ENCODE data around the gene RBMS2.
"Not testable (repeated sequence)": the region's sequence is repeated elsewhere in the genome, so short reads cannot be mapped to it uniquely, and the experiment has no call there.

The RBMS2 gene

DNA sequence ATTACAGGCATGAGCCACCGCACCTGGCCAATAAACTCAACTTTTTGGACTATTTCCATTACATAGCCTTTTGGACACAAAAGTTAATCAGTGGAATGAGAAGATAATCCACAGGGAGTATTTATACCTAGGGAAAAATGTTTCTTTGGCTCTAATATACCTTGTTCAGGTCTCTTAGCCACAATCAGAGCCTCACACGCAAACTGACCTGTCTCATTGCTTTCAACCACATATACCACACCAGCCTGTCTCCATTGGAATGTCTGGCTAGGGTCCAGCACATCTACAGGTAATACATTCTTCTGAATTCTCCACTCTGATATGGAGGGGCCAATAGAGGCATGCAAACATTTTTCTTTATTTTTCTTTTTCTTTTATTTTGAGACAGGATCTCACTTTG is 3.8 kb upstream of the RBMS2 start:
- peak; percentile 87 for DNase-seq (ENCODE audit: low spot score)

DNA sequence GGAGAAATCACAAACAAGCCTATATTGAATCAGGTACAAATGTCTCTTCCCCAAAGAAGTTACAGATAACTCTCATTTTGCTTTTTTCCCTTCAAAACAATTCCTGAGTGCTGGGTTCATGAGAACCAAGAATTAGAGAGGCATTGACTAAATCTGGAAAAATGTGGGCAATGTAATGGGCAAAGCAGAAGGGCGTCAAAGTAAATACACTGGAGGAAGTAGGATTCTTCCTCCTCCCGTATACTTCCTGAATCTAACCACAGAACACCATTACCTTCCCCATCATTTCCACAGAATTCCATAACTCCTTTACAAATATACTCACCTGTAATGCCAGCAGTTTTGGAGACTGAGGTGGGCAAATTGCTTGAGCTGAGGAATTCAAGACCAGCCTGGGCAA is 3.0 kb upstream of the RBMS2 start:
- peak; percentile 90 for DNase-seq (ENCODE audit: low spot score)

DNA sequence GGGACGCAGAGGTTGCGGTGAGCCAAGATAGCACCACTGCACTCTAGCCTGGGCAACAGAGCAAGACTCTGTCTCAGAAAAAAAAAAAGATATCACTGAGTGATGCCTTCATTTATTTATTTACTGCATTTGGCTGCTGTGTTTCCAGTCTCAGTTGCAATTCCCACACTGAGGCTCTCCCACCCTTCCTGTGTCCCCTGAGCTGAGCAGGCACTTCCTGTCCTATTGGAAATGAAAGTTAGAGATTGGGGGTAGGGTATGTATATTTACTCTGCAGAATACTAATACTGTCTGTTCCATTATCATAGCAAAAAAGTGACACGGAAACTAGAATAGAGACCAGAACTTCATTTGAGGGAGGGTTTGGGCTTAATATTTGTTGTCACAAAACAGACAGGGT is 1.6 kb upstream of the RBMS2 start:
- DNase-seq (ENCODE audit: low spot score): no peak

DNA sequence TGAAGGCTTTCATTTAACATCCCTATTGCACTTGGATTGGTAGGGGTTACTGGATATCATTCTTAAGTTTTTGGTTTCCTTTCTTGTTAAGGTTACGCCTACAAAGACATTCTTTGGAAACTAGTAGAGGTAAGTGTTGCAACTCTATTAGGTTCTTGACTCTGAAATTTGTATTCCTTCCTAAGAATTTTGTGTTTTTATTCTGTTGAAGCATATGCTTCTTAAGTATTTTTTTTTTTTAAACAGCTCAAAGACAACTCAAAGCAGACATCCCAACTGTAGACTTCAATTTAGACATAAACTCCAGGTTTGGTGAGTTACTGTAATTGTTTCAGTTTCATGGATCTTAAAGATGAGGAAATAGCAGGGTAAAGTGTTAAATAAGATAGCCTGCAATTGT is 1.1 kb upstream of the RBMS2 start:
- no peak for DNase-seq (ENCODE audit: low spot score)

DNA sequence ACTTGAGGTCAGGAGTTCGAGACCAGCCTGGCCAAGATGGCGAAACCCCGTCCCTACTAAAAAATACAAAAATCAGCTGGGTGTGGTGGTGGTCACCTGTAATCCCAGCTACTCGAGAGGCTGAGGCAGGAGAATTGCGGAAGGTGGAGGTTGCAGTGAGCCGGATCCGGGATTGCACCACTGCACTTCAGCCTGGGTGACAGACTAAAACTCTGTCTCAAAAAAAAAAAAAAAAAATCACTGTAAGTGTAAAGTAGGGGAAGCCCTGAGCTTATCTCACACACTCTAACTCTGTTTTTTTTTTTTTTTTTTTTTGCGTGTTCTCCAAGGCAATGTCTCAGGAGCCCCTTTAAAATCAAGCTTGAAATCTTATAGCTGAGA is 421 bp upstream of the RBMS2 start:
- DNase-seq (ENCODE audit: low spot score): no peak

DNA sequence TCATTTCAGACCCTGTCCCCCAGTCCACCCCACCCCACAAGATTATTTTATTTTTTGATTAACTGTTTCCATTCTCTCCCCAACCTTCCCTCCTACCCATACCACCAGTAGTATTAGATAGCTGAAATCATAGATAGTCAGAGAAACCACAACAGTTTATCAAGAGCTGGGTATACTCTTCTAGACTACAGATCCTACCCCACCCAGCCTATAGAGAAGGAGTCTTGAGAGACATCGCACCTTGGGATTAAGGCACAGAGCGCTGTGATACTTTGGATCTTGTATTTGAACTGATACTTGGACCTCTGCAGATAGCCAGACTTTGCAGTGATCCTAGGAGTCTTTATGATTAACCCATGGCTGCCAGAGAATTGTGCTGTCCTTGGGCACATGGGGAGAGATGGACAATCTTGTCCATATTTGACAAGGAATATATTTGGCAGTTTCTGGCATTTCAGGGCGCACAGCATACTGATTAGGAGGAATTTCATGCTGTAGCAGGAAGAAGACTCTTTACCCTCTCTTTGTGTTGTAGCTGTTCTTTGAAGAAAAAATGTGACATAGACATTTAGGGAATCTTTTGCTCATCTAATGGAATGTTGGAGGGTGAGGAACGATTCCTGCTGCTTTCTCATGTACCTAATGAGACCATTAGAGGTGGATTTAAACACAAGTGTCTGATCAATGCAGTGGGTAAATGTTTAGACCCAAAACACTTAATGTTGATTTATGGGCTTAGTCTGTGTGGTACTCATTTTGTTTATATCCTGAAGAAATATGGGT is 982 bp downstream of the RBMS2 start:
- peak; percentile 48 for DNase-seq (ENCODE audit: low spot score)

DNA sequence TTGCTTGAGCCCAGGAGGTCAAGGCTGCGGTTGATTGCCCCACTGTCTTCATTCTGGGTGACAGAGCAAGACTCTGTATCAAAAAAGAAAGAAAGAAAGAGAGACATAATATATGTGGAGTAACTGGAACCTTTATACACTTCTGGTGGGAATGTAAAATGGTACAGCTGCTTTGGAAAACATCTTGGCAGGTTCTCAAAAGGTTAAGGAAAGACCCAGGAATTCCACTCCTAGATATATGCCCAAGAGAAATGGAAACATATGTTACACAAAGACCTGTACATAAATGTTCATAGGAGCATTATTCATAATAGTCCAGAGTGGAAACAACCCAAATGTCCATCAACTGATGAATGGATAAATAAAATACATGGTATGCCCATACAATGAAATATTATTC is 7.2 kb downstream of the RBMS2 start:
- DNase-seq (ENCODE audit: low spot score): no peak

DNA sequence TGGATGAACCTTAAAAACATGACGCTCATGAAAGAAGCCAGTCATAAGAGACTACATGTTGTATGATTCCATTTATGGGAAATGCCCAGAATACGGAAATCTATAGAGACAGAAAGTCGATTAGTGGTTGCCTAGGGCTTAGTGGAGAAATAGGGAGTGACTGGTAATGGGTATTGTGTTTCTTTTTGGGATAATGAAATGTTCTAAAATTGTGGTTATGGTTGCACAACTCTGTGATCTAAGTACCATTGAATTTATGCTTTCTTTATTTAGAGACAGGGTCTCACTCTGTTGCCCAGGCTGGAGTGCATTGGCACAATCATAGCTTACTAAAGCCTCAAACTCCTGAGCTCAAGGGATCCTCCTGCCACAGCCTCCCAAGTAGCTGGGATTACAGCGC is 8.0 kb downstream of the RBMS2 start:
- no peak for DNase-seq (ENCODE audit: low spot score)

DNA sequence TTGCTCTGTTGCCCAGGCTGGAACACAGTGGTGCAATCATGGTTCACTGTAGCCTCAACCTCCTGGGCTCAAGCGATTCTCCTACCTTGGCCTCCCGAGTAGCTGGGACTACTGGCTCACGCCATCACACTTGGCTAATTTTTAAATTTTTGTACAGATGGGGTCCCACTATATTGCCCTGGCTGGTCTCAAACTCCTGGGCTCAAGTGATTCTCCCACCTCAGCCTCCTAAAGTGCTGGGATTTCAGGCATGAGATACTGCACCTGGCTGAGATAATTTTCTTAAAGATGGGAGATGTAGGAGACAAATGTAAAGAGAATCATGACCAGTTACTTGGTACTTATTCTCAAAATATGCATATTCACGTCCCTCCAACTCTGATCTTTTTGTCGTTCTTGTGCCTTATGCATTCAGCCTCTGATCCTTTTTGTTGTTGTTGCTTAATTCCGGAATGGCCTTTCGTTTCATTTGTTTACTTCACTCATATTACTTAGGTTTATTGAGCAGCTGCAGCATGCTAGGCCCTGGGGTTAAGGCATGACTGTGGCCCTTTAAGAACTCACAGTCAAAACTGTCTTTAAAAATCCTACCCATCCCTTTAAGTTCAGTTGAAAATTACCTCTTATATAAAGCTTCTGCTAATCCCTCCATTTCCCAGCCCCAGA is 8.9 kb downstream of the RBMS2 start:
- DNase-seq (ENCODE audit: low spot score): no peak

DNA sequence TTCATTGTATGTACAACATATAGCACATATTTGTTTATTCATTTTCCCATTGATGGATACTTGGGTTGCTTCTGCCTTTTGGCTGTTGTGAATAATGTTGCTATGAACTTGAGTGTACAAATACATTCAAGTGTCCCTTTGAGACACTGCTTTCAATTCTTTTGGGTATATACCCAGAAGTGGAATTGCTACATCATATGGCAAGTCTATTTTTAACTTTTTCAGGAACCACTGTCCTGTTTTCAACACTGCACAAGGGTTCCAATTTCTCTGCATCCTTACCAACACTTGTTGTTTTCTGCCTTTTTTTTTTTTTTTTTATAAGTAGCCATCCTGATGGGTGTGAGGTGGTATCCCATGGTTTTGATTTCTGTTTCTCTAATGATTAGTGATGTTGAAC is 15.9 kb downstream of the RBMS2 start:
- DNase-seq (ENCODE audit: low spot score): no peak

DNA sequence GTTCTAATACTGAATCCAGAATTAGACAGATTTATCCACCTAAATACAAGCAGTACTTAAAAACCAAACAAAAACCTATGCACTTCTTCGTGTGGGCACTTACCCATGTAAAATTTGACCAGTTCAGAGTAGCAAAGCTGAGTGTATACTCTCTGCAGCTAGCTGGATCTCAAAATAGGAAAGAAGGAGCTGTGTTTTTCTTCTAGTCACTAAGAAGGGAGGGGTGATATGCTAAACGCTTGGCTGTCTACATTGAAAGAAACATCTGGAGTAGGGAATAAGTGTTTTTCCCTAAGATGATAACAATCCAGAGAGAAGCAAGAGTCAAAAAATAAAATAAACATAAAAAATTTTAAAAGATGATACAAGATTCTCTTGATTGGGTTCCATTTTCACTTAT is 20.0 kb downstream of the RBMS2 start:
- no peak for DNase-seq (ENCODE audit: low spot score)

DNA sequence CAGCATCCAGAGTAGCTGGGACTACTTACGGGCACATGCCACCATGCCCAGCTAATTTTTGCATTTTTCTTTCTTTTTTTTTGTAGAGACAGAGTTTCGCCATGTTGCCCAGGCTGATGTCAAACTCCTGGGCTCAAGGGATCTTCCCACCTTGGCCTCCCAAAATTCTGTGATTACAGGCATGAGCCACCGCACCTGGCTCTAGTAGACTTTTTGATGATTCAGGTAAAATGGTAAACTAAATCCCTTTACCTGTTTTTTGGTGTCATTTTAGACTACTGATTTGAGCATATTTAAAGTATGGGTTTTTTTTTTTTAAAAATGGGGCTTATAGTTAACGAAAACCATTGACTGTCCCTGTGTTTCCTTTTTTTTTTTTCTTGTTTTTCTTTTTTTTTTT is 20.5 kb downstream of the RBMS2 start:
- no peak for DNase-seq (ENCODE audit: low spot score)

DNA sequence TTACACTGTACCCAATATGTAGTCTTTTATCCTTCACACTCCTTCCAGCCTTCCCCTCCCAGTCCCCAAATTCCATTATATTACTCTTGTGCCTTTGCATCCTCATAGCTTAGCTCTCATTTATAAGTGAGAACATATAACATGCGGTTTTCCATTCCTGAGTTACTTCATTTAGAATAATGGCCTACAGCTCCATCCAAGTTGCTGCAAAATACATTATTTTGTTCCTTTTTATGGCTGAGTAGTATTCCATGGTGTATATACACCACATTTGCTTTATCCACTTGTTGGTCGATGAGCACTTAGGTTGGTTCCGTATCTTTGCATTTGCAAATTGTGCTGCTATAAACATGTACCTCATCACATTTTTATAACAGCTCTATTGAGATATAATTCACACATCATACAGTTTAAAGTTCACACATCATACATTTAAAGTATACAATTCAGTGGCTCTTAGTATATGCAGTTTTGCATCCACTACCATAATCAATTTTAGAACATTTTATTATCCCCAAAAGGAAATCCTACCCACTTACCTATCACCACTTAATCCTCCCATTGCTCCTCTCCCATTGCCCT is 23.5 kb downstream of the RBMS2 start:
- DNase-seq (ENCODE audit: low spot score): no peak

DNA sequence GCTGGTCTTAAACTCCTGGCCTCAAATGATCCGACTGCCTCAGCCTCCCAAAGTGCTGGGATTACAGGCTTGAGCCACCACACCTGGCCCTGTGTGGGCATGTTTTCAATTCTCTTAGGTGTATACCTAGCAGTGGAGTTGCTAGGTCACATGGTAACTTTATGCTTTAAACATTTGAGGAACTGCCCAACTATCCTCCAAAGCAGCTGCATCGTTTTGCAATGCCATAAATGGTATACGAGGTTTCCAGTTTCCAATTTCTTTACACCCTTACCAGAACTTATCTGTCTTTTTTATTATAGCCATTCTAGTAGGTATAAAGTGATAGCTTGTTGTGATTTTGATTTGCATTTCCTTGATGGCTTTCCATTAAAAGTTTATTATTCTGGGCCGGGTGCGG is 25.1 kb downstream of the RBMS2 start:
- DNase-seq (ENCODE audit: low spot score): no peak

DNA sequence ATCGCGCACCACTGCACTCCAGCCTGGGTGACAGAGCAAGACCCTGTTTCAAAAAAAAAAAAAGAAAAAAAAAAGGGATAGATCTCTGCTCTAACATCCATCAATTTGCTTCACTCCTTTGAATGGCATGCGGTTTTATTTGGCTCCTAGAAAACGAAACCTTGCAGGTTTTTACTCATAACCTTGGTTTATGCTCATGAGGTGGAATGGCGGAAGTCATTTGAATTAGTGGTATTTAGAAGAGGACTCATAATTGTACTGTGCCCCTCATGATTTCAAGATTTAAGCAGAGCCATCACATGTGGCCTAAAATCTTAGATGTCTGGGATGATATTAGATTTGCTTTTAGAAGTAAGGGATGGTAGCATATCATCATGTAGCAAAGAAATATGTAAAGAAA is 29.4 kb downstream of the RBMS2 start:
- DNase-seq (ENCODE audit: low spot score): no peak

DNA sequence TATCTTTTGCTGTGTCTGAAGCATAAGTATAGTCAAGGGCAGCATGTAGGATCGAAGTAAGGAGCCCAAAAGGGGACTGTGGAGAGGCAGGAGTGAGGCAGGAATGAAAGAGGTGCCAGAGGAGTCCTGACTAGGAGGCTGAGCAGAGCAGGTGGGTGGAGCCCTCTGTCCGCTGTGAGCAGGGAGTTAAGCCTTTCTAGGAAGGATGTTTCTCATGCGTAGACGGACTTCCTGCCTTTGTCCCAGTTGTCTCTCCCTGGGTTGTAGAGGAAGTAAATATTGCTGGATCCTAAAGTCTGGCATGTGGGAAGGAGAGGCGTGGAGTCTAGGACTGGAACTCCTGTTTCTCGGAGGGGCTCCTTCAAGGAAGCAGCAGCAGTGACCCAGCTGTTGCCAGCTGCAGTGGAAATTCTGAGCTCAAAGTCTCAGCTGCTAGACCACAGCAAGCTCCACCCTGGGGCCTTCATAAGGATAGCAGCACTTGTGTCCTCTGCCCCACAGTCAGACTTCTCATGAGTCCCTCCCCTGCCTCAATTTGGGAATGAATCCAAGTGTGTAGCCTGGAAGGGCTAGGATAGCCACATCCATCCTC is 44.0 kb downstream of the RBMS2 start:
- peak; percentile 72 for DNase-seq (ENCODE audit: low spot score)

DNA sequence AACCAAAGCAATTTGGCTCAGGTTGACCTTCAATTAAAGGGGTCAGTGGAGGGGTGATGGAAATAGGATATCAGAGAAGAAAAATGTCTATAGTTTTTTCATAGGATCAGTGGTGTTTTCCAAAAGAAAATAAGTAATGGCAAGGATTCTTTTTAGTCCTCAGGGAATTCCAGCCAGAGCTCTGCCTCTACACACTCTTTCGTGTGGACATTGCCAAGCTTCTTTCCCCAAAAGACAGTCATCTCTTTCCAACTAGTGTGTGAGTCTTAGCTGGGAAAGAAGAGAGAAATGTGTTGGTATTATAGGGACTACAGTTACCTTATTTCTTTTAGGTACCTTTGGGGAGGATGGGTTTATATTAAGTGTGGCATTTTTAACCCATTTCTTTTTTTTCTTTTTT is 46.5 kb downstream of the RBMS2 start:
- DNase-seq (ENCODE audit: low spot score): no peak

DNA sequence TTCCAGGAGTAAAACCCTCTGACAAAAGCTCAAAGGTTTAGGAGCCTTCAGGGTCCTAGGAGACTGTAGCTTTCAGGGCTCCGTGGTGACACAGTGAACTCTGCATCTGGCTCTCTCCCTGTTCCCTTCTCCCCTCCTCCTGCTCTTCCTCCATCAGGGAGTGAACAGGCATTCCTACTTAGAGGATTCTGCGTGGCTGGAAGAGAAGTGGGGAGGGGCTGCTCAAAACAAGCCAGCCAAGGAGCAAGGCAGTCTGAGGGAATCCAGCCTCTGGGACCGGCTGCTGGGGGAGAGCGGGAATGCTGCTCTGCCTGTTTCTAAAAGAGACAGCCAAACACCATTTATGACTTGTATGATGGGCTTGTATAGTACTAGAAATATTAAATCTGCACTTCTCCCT is 49.5 kb downstream of the RBMS2 start:
- no peak for DNase-seq (ENCODE audit: low spot score)

DNA sequence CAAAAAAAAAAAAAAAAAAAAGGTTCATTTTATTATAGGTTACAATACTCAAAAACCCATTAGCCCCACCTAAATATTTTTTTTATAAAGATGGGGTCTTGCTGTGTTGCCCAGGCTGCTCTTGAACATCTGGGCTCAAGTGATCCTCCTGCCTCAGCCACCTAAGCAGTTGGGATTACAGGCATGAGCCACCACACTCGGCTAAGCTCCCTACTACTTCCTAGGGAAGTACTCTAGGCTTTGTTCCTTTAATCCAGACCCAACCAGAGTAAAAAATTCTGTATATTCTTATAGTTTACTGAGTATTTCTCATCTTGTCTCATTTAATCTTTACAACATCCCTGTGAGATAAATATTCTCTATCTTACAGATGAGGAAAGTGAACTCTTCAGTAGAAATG is 50.7 kb downstream of the RBMS2 start:
- DNase-seq (ENCODE audit: low spot score): no peak

DNA sequence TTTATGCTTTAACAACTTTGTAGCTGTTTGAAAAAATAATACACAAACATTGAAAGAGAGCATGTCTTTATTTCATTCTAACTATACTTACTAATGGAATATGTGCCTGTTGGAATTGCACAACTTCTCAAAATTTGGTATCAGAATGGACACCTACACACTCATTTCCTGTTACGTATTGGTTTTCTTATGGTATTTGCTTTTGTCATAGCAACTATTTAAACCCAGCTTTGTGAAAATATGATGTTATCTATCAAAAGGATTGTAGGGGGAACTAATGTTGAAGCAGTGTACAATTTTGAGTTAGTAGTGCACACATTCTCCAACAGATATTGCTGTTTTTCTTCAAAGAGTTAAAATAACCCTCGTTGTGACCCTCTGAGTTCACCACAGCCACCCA is 52.6 kb downstream of the RBMS2 start:
- no peak for DNase-seq (ENCODE audit: low spot score)

DNA sequence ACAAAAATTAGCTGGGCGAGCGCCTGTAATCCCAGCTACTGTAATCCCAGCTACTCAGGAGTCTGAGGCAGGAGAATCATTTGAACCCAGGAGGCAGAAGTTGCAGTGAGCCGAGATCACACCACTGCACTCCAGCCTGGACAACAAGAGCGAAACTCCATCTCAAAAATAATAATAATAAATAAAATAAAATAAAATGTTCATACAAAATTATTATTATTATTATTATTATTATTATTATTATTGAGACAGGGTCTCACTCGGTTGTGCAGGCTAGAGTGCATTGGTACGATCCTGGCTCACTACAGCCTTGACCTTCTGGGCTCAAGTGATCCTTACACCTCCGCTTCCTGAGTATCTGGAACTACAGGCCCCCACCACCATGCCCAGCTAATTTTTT is 55.6 kb downstream of the RBMS2 start:
- DNase-seq (ENCODE audit: low spot score): not testable (repeated sequence)

DNA sequence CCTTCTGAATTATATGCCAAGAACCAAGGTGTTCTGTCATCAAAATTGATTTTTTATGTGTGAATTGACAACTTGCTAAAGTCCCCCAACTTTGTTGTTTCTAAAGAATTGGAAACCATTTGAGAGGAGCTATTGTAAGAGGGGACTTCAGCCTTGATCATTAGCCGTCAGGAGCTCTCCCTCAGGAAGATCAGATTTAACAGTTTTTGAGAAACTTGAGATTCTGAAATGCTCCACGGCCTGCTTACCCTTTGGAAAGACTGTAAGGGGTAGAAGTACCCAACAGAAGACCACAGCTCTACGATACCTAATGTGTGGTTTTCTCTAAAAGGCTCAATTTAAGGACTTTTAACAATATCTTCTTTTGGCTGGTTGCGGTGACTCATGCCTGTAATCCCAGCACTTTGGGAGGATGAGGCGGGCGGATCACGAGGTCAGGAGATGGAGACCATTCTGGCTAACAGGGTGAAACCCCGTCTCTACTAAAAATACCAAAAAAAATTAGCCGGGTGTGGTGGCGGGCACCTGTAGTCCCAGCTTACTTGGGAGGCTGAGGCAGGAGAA is 57.4 kb downstream of the RBMS2 start:
- DNase-seq (ENCODE audit: low spot score): no peak

All from kidney tubule cell (primary cell).